BE2C (cell line): ENCODE measurements around the gene SERTAD2.

Experiments used
- DNase-seq: peaks from one replicate; pipeline ENCODE4 v3.0.0-alpha.2; 2020
- H3K27me3 ChIP-seq: fragments of 250-450 bp; sonication (Bioruptor Pico); 2 replicates; pipeline ENCODE4 v1.5.1; 2020; ENCODE audit warnings: mild to moderate bottlenecking
- H3K36me3 ChIP-seq: fragments of 250-450 bp; sonication (Bioruptor Pico); 2 replicates; pipeline ENCODE4 v1.5.1; 2020; ENCODE audit warnings: mild to moderate bottlenecking
- H3K4me1 ChIP-seq: fragments of 250-450 bp; sonication (Bioruptor Pico); 2 replicates; pipeline ENCODE4 v1.5.1; 2020
- H3K4me3 ChIP-seq: 2 replicates; pipeline ENCODE4 v1.5.1; 2011; ENCODE audit warnings: low read depth, low read length
- H3K9me3 ChIP-seq: fragments of 250-450 bp; sonication (Bioruptor Pico); 2 replicates; pipeline ENCODE4 v1.5.1; 2020
- TF ChIP-seq, protein P1 (sequence below): IDR thresholded peaks from 2 replicates; pipeline ENCODE4 v1.5.1; 2012; ENCODE audit warnings: mild to moderate bottlenecking, low read depth, low read length

SERTAD2 gene

DNA sequence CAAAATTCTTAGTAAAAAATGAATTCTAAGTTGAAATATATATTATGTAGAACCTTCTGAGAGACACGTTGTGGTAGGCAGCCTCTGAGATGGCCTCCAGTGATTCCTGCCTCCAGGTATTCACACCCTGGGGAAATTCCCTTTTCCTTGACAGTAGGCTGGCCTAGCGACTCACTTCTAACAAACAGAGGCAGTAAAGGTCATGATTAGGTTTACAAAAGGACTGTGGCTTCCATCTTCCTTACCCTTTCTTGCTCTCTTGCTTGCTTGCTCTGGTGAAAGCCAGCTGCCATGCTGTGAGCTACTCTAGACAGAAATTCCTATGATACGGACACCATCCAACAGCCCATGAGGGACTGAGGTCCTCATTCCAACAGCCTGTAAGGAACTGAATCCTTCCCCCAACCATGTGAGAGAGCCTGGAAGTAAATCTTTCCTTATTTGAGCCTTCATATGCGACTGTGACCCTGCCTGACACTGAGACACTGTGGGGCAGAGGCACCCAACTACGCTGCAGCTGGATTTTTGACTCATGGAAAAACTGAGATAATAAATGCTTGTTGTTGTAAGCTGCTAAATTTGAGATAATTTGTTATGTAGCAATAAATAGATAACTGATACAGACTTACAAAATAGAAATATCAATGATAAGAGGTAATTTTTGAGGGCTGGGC, 32.7 kb upstream of the SERTAD2 start:
- no peaks in the 10 kb centered on the region for H3K9me3 ChIP-seq
- TF ChIP-seq, protein P1, sequence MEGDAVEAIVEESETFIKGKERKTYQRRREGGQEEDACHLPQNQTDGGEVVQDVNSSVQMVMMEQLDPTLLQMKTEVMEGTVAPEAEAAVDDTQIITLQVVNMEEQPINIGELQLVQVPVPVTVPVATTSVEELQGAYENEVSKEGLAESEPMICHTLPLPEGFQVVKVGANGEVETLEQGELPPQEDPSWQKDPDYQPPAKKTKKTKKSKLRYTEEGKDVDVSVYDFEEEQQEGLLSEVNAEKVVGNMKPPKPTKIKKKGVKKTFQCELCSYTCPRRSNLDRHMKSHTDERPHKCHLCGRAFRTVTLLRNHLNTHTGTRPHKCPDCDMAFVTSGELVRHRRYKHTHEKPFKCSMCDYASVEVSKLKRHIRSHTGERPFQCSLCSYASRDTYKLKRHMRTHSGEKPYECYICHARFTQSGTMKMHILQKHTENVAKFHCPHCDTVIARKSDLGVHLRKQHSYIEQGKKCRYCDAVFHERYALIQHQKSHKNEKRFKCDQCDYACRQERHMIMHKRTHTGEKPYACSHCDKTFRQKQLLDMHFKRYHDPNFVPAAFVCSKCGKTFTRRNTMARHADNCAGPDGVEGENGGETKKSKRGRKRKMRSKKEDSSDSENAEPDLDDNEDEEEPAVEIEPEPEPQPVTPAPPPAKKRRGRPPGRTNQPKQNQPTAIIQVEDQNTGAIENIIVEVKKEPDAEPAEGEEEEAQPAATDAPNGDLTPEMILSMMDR = no peak
- H3K36me3 ChIP-seq = no peaks in the 10 kb centered on the region
- H3K4me1 ChIP-seq = no peaks in the 10 kb centered on the region
- no peak overlapping the region for H3K4me3 ChIP-seq
- no peaks in the 10 kb centered on the region for H3K27me3 ChIP-seq
- DNase-seq = no peak

DNA sequence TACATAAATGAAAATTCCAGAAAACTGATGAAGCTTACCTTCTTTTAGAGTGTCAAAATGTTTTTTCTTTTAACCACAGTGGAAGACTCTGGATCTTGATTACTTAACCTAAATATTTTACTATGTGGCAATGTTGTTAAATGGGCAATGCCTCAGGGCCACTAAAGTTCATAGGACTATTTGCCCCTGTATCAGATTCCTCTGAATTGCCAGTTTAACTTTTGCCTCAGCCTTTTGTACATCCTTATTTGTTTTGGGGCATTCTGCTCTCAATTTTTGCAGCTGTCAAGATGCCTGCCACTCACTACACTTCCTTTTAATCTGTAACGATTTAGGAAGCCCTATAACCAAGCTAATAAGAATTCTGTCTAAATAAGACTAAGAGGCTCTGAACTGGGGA, 31.7 kb upstream of the SERTAD2 start:
- TF ChIP-seq, protein P1 = no peak
- no peaks in the 10 kb centered on the region for H3K36me3 ChIP-seq
- no peaks in the 10 kb centered on the region for H3K27me3 ChIP-seq
- no peak for DNase-seq
- no peak overlapping the region for H3K4me3 ChIP-seq
- no peaks in the 10 kb centered on the region for H3K9me3 ChIP-seq
- H3K4me1 ChIP-seq = no peaks in the 10 kb centered on the region

DNA sequence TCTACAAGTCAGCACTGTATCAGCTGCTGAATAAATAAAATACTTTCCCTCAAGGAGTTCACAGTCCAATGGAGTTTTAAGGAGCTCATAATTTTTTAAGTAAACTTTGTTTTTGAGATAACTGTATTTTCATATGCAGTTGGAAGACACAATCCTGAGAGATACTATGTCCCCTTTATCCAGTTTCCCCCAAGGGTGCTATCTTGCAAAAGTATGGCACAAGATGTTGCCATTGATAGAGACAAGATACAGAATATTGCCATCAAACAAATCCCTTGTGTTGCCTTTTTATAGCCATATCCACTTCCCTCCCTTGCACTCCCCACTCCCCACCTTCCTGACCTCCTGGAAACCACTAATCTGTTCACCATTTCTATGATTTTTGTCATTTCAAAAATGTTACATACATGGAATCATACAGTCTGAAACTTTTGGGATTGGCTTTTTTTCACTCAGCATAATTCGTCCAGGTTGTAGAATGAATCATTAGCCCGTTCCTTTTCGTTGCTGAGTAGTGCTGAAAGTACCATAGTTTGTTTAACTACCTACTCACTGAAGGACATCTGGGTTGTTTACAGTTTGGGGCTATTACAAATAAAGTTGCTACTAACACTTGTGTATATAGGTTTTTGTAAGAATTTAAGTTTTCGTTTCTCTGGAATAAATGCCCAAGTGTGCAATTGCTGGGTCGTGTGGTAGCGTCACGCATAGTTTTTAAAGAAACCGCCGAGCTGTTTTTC, 30.2 kb upstream of the SERTAD2 start:
- no peak for DNase-seq
- no peaks in the 10 kb centered on the region for H3K27me3 ChIP-seq
- H3K4me3 ChIP-seq = no peak overlapping the region
- H3K4me1 ChIP-seq = no peaks in the 10 kb centered on the region; the same call in 1 of the 2 replicates
- no peaks in the 10 kb centered on the region for H3K9me3 ChIP-seq
- TF ChIP-seq, protein P1 = no peak
- no peaks in the 10 kb centered on the region for H3K36me3 ChIP-seq

DNA sequence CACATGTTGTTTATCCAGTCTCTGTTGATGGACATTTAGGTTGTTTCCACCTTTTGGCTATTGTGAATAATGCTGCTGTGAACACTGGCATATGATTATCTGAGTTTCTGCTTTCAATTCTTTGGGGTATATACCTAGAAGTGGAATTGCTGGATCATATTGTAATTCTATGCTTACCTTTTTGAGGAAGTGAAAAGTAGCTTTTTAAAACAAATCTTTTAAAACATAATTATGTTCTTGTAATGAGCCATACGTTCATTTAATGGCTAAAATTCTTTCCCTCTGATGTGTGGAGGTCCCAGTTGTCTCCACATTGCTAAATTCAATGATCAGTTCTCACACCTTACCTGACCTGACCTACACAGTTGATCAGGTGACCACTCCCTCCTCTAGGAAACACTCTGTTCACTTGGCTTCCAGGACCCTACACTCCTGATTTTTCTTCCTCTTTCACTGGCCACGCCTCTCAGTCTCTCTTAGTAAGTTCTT, 27.8 kb upstream of the SERTAD2 start:
- no peaks in the 10 kb centered on the region for H3K36me3 ChIP-seq
- TF ChIP-seq, protein P1 = no peak
- H3K4me3 ChIP-seq = no peak overlapping the region
- no peak for DNase-seq
- no peaks in the 10 kb centered on the region for H3K9me3 ChIP-seq
- H3K4me1 ChIP-seq = no peaks in the 10 kb centered on the region; the same call in 1 of the 2 replicates
- H3K27me3 ChIP-seq = no peaks in the 10 kb centered on the region

DNA sequence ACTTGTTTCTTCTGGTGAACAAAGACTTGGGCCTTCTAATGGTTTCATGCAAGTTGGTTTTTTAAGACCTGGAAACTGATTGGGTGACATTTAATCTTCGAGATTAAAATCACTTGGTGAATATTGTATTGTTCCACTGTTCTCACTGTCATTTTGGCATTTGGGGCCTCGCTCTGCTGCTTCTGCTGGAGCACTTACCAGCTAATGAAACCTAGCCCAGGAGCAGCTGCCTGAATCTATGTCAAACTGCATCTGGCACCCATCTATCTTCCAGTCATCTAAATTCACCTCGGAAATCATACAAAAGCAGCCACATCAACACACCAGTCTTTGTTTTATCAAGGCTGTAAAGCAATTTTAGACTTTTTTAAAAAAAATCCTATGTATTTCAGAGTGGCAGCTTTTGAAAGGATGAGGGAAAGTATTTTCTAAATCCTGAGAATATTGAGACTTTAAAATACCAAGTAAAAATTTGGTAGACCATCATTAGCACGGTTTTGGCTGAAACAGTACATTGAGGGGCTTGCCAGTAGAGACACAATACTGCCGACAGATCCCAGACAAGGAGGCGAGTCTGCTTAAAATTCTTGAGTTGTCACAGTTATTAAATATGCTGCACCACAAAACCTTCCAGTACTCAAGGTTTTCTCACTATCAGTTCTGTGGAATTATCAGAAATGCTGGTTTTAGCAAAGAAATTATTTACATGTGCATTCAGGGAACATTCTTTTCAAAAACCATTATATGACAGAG, 26.1 kb upstream of the SERTAD2 start:
- no peak overlapping the region for H3K4me3 ChIP-seq
- no peaks in the 10 kb centered on the region for H3K9me3 ChIP-seq
- peak; percentile 54 for DNase-seq
- no peaks in the 10 kb centered on the region; the same call in 1 of the 2 replicates for H3K4me1 ChIP-seq
- no peaks in the 10 kb centered on the region for H3K27me3 ChIP-seq
- no peaks in the 10 kb centered on the region for H3K36me3 ChIP-seq
- TF ChIP-seq, protein P1 = no peak
